ENCODE results near the gene NMNAT1.
"Not testable (repeated sequence)": the region's sequence is repeated elsewhere in the genome, so short reads cannot be mapped to it uniquely, and the experiment has no call there.

NMNAT1 gene

DNA sequence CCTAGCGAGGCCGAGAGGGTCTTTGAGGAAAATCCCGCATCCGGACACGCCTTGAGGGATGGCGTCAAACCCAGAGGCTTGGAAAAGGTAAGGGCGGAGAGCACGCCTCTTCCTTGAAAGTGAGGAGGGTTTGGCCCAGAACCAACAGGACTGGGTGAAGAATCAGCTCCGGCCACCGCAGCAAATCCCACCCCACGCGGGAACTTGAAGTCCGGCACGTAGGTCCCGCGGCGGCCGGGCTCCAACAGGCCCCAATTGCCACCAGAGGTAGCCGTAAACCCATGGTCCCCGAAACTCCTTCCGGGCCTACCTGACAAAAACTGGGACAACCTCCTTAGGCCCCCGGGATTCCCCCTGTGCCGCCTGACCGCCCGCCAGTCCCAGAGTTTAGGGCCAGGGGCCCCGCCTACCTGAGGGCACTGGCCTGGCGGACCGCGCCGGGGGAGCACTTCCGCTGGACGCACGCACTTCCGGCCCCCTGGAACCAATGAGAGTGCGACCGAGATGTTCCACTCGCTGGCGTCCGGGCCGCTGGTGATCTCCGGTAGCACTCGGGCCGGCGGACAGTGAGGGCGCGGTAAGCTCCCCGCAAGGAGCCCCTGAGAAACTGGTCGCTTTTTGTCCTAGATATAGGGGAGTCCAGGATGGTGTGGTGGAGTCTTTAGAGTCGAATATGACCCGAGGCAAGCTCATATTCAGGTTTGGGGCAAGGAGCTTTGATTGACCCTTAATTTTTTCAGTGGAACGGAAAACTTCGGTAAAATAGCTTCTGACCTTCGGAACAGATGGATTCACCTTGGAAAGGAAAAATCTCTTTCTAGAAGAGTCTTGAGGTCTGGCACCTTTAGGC is at the start of gene NMNAT1, which contains the start of gene LZIC:
TSS of gene NMNAT1 (plus strand) at position 537 of the 850 bp plus-strand sequence. CDS start 28,599 bp downstream, outside the sequence.
TSS of gene LZIC (minus strand) at position 453 of the 850 bp plus-strand sequence. CDS start 6,772 bp downstream, outside the sequence.
- peak; percentile 94 for DNase-seq (ENCODE audit: low spot score)

GRCh38 chr1:9894115-9894514 is 49.2 kb upstream of the NMNAT1 start:
- DNase-seq (ENCODE audit: low spot score), result no peak

DNA sequence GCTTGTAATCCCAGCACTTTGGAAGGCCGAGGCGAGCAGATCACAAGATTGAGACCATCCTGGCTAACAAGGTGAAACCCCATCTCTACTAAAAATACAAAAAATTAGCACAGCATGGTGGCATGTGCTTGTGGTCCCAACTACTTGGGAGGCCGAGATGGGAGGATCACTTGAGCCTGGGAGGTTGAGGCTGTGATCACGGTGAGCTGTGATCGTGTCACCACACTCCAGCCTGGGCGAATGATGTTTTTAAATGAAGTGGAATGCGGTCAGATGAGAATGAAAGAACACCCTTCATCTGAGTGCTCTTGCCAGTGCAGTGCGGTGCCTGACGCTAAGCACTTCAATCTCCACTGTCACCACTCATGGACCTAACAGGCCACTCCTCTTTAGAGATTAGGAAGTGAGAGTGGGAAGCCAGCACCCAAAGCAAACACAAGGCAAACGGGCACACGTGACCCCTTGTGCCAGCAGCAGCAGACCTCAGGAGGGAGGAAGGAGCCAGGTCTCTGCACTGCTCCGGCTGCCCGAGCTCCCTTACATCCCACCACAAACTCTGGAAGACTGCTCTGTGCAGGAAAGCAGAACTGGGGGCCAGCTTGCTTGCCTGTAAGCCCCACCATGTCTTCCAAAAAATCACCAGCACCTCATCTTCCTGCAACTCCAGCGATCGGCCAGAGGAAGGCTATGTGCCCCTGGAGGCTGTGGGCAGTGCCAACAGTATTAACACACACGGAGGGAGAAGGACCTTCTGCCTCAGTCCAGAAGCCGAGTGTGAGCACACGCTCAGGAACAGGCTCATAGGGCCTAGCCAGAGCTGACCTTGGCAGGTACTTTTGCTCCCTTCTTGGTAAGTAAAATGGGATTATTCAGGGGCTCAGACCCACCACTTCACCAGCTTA is 42.9 kb upstream of the NMNAT1 start:
- no peak for DNase-seq (ENCODE audit: low spot score)

DNA sequence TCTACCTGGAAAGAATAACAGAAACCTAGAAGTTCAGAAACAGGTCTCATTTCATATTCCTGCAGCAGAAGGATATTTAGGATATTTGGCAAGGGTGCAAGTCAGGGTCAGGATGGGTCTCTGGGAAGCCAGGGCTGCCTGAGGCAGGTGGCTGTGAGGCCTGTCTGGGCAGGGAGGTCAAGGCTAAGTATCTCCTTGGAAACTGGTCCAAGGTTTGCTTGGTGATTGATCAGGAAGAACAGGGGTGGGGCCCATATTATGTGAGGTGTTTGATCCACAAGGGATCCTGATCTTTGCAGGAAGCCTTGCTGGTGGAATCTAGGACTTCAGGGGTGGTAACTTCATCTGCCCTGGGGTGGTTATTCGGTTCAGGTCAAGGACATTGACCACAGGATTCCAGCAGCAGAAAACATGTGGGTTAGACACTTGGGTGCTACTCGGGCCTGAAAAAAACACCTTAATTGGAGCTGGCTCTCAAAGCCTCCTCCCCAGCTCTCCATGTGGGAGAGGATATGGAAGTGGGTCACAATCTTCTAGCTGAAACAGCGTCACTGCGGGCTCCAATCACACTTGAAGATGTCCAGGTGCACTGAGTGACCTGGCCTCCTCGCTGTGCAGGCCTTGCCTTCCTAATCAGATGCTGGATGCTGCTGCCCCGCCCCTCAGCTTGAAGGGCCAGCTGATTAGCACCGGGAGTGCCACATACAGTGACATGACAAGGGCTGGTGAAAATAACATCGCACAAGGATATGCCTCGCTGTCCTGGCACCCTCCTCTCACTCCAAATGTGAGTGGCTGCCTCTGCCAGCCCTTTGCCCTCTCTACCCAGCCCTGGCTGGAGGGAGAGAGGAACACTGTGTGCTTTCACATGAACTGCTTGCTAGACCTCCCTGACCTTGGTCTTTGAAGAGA is 41.9 kb upstream of the NMNAT1 start:
- DNase-seq (ENCODE audit: low spot score), result no peak

- DNase-seq (ENCODE audit: low spot score), result no peak
These were observed 41.2 kb upstream of the NMNAT1 start for GRCh38 chr1:9902060-9902452.

- DNase-seq (ENCODE audit: low spot score), result no peak
These were observed 39.3 kb upstream of the NMNAT1 start for GRCh38 chr1:9903801-9904527.

- DNase-seq (ENCODE audit: low spot score), result no peak
These were observed 38.7 kb upstream of the NMNAT1 start for GRCh38 chr1:9904596-9904995.

DNA sequence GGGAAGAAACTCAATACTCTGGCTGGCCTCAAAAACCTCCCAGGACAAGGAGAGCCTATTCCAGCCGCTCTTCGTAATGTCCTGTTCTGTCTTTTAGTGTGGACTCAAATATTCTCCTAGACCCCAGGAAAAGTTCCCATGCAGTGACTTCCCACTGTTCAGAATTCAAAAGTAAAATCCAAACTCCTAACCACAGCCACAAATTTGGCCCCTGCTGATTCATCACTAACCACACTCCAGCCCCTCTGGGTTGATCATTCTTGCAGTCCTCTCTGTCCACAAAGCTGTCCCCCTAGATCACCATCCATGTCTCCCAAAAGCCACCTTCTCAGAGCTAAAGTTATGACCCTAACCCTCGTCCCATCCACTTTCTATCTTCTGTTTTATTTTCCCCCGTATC is 38.3 kb upstream of the NMNAT1 start:
- DNase-seq (ENCODE audit: low spot score), result no peak

DNA sequence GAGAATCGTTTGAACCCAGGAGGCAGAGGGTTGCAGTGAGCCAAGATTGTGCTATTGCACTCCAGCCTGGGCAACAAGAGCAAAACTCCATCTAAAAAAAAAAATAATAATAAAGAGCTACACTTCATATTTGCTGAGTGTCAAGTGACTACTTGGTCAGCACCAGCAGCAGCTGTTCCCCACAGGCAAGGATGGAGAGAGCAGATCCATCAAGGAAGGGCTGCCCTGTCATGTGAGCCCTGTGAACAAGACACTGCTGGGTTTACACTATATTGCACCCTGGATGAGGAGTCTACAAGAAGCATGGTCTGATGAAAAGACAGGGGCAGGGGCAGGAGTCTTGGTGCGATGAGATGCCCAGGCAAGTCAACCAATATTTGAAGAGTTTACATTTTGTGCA is 36.8 kb upstream of the NMNAT1 start:
- no peak for DNase-seq (ENCODE audit: low spot score)

GRCh38 chr1:9907441-9907840 is 35.8 kb upstream of the NMNAT1 start:
- DNase-seq (ENCODE audit: low spot score), result no peak

DNA sequence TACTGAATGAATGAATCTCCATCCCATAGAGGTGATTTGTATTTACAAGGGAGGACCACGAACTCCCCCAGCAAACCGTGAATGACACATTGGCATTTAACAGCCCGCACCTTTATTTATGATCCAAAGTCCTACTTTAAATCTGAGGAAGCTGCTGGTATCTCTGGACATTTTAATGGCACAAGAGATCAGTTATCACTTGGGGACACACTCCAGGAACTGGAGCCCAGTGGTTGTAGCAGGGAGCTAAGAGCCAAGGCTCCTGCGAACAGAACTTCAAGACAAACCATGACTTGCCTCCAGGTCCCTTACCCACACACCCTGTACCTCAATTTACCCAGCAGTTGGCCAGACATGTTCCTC is 34.4 kb upstream of the NMNAT1 start:
- no peak for DNase-seq (ENCODE audit: low spot score)

GRCh38 chr1:9909234-9910046 is 33.8 kb upstream of the NMNAT1 start:
- DNase-seq (ENCODE audit: low spot score), result peak; percentile 28

- DNase-seq (ENCODE audit: low spot score), result no peak
These were observed 33.2 kb upstream of the NMNAT1 start, which contains the start of gene CTNNBIP1 for GRCh38 chr1:9910076-9910422. TSS of gene CTNNBIP1 (minus strand) at chr1:9910269. CDS start at chr1:9872064, 38,205 bp downstream.

GRCh38 chr1:9910423-9911178 is 32.7 kb upstream of the NMNAT1 start:
- DNase-seq (ENCODE audit: low spot score), result peak; percentile 98

DNA sequence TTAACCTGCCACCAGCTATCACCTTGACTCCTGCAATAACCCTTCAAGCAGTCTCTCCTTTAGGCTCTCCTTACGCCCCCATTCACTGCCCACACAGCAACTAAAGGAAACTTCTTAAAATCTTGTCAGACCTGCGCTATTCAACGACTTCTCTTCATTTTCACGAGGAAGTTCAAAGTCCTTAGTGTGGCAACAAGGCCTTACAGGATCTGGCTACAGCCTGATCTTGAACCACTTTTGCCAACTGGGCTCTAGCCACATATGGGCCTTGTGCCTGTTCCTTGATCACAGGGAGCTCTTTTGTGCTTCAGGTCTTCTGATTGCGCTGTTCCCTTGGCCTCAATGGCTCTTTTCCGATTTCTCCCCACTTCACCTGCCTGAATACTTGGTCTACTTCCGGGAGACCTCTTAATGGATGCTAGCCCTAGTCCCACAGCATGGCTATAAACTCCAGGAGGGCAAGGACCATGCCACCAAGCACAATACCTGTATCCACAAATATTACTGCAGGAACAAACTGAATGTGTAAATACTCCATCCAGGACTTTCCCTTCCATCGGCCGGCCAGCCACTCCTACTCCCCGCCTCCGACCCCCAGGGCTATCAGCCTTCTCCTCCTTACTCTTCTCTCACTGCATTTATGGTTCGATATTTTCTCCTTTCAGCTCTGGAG is 30.9 kb upstream of the NMNAT1 start:
- DNase-seq (ENCODE audit: low spot score), result no peak

GRCh38 chr1:9914610-9914937 is 28.7 kb upstream of the NMNAT1 start:
- DNase-seq (ENCODE audit: low spot score), result no peak

DNA sequence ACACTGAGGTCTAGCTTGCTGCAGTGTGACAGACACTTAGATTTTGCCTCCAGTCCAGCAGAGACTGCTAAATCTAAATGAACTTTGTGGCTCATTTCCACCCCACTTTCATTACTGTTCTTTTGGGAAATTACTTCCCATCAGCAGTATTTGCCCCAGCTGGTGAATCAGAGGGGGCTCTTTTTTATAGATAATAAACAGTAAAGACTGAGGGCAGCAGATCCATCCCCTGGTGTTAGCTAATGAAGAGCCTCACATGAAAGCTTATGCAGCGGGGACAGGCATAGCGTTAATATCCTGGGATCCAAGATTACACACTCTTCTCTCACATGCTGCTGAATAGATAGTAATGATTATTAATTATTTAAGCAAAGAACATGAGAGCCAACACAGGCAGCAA is 26.8 kb upstream of the NMNAT1 start:
- DNase-seq (ENCODE audit: low spot score), result no peak

DNA sequence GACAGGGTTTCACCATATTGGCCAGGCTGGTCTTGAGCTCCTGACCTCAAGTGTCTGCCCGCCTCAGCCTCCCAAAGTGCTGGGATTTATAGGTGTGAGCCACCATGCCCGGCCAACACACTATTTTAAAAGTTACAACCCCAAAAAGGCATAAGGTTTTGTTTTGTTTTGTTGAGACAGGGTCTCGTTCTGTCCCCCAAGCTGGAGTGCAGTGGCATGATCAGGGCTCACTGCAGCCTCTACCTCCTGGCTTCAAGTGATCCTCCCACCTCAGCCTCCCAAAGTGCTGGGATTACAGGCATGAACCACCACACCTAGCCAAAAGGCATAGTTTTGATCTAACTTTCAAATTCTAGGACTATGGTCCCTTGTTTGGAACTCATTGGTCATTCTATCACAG is 25.8 kb upstream of the NMNAT1 start:
- DNase-seq (ENCODE audit: low spot score), result not testable (repeated sequence)

DNA sequence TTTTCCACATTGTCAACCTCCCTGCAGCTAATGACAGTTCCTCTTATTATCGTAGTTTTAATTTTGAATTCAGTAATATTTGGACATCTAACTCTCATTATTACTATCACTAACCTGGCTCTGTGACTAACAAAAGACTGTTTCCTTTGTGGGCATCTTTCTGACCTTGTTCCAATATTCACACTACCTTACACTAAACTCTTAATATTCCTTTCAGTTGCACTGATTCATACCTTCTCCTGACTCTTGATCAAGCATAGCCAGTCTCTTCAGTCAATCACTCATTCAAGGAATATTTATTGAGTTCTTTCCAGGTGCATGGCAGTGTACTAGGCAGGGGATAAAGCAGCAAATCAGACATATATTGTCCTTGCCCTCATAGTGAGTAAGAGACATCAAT is 25.4 kb upstream of the NMNAT1 start:
- no peak for DNase-seq (ENCODE audit: low spot score)

Measured in D341Med (cell line).